Measurements from ENCODE around the gene NDUFV2. TPM values are rescaled to one million over a fixed set of nuclear protein-coding genes. Genes with fewer than 3 reads are reported as not detected.

NDUFV2 gene
- total RNA-seq, 1 experiment from 2014 or later: 194 TPM

- ChIA-PET RAD21 (ENCODE audit: low non-redundant PET in 1 of 2, low total read pairs in 2 of 2, uncharacterized antibody in 2 of 2, unreplicated experiment in 2 of 2) (no interaction called here), POLR2A (no interaction called here), CTCF (no interaction called here)
- TF ChIP-seq ZNF274 (IDR thresholded peaks at IDR 0.05; ENCODE audit: low read depth, low read length): no peak
- TF ChIP-seq SIN3A (IDR thresholded peaks at IDR 0.05; ENCODE audit: low read depth): no peak
- TF ChIP-seq CEBPB (IDR thresholded peaks at IDR 0.05; ENCODE audit: low read depth): no peak
- TF ChIP-seq CBX3 (IDR thresholded peaks at IDR 0.05; ENCODE audit: low read depth): no peak
- TF ChIP-seq ZBTB33 (IDR thresholded peaks at IDR 0.05; ENCODE audit: extremely low read depth, insufficient replicate concordance, low read length): no peak
- no peak for TF ChIP-seq EZH2 (IDR thresholded peaks at IDR 0.05)
- no peak for TF ChIP-seq SP1 (IDR thresholded peaks at IDR 0.05; ENCODE audit: low read depth)
- TF ChIP-seq ATF3 (IDR thresholded peaks at IDR 0.05): no peak
- no peak for TF ChIP-seq YY1 (IDR thresholded peaks at IDR 0.05; ENCODE audit: extremely low read depth, insufficient replicate concordance, low read depth, low read length)
- no peak for TF ChIP-seq JUND (IDR thresholded peaks at IDR 0.05)
- no peak for TF ChIP-seq MAX (IDR thresholded peaks at IDR 0.05)
- TF ChIP-seq TCF7L2 (IDR thresholded peaks at IDR 0.05; ENCODE audit: borderline replicate concordance, extremely low read depth, insufficient read depth, insufficient read length): no peak
- TF ChIP-seq ELF1 (IDR thresholded peaks at IDR 0.05; ENCODE audit: borderline replicate concordance, low read depth): no peak
- no peak for TF ChIP-seq POLR2A (IDR thresholded peaks at IDR 0.05; ENCODE audit: borderline replicate concordance, extremely low read depth, insufficient read depth, insufficient read length)
- TF ChIP-seq EZH2phosphoT487 (IDR thresholded peaks at IDR 0.05; ENCODE audit: borderline replicate concordance): no peak
- Histone ChIP-seq H3K4me1 (ENCODE audit: control insufficient read depth in 1 of 2, insufficient read depth in 2 of 2, low read length in 2 of 2) (peaks cover 2 to 23% of the 10 kb centered on the region in 2 experiments; a peak in 3 of 4 replicates), H3K9ac (ENCODE audit: low read length) (no peak overlapping the region), H3K4me3 (replicated peaks in 1 of 2; ENCODE audit: low read depth in 1 of 2, low read length in 2 of 2) (no peak overlapping the region), H2AFZ (ENCODE audit: low read depth, low read length, poor library complexity, severe bottlenecking) (no peak overlapping the region), H3K4me2 (ENCODE audit: low read length) (no peak overlapping the region), H4K20me1 (ENCODE audit: insufficient read depth) (no peaks in the 10 kb centered on the region), H3K9me3 (ENCODE audit: control insufficient read depth in 1 of 2, insufficient read depth in 1 of 2, low read depth in 1 of 2, low read length in 2 of 2) (no peaks in the 10 kb centered on the region), H3K27ac (ENCODE audit: low read depth, low read length) (no peak overlapping the region), H3K36me3 (ENCODE audit: control insufficient read depth in 1 of 2, insufficient read depth in 2 of 2, low read length in 2 of 2) (no peaks in the 10 kb centered on the region), H3K9me2 (ENCODE audit: insufficient read depth) (no peaks in the 10 kb centered on the region), H3K79me2 (ENCODE audit: insufficient read depth, low read length) (no peaks in the 10 kb centered on the region), H3K27me3 (ENCODE audit: insufficient read depth, low read length) (no peaks in the 10 kb centered on the region)
- no TSS peak for BruUV-seq (replicated peaks)
- intact Hi-C loops (cut with micrococcal nuclease): loop anchor here (5.0 kb wide), 1 partner anchor 612 kb away; no protein-coding TSS in a partner anchor
- DNase-seq (ENCODE audit: low read depth, low spot score): no peak
- ATAC-seq: no peak
Measured at GRCh38 chr18:9070212-9070611, 32.3 kb upstream of the NDUFV2 start.
